ENCODE measurements around the gene SNX18. TPM values are rescaled to one million over a fixed set of nuclear protein-coding genes. Genes with fewer than 3 reads are reported as not detected.

The SNX18 gene
- total RNA-seq, 1 experiment from 2014 or later: 16.0 TPM

GRCh38 chr5:54520940-54521339, 3.4 kb downstream of the SNX18 start:
- Histone ChIP-seq H3K4me3 (replicated peaks in 1 of 2; ENCODE audit: low read depth in 1 of 2, low read length in 2 of 2) (no peak overlapping the region), H2AFZ (ENCODE audit: low read depth, low read length, poor library complexity, severe bottlenecking) (no peak overlapping the region)

More at GRCh38 chr5:54520940-54521339, 3.4 kb downstream of the SNX18 start:
- TF ChIP-seq POLR2AphosphoS5 (IDR thresholded peaks at IDR 0.05; ENCODE audit: low read depth, low read length) (no peak), REST (IDR thresholded peaks at IDR 0.05; ENCODE audit: low read depth) (no peak), ZNF274 (IDR thresholded peaks at IDR 0.05; ENCODE audit: low read depth, low read length) (no peak), SIN3A (IDR thresholded peaks at IDR 0.05; ENCODE audit: low read depth) (no peak), FOSL1 (IDR thresholded peaks at IDR 0.05; ENCODE audit: low read depth) (no peak), RAD21 (IDR thresholded peaks at IDR 0.05; ENCODE audit: low read depth) (no peak), CEBPB (IDR thresholded peaks at IDR 0.05; ENCODE audit: low read depth) (no peak), ELF1 (IDR thresholded peaks at IDR 0.05; ENCODE audit: borderline replicate concordance, low read depth) (no peak), EZH2 (IDR thresholded peaks at IDR 0.05) (no peak), SP1 (IDR thresholded peaks at IDR 0.05; ENCODE audit: low read depth) (no peak), EZH2phosphoT487 (IDR thresholded peaks at IDR 0.05; ENCODE audit: borderline replicate concordance) (no peak), TCF7L2 (IDR thresholded peaks at IDR 0.05; ENCODE audit: borderline replicate concordance, extremely low read depth, insufficient read depth, insufficient read length) (no peak)
- TF ChIP-seq, protein P1, sequence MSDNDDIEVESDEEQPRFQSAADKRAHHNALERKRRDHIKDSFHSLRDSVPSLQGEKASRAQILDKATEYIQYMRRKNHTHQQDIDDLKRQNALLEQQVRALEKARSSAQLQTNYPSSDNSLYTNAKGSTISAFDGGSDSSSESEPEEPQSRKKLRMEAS (IDR thresholded peaks at IDR 0.05): no peak
- TF ChIP-seq, protein P2, sequence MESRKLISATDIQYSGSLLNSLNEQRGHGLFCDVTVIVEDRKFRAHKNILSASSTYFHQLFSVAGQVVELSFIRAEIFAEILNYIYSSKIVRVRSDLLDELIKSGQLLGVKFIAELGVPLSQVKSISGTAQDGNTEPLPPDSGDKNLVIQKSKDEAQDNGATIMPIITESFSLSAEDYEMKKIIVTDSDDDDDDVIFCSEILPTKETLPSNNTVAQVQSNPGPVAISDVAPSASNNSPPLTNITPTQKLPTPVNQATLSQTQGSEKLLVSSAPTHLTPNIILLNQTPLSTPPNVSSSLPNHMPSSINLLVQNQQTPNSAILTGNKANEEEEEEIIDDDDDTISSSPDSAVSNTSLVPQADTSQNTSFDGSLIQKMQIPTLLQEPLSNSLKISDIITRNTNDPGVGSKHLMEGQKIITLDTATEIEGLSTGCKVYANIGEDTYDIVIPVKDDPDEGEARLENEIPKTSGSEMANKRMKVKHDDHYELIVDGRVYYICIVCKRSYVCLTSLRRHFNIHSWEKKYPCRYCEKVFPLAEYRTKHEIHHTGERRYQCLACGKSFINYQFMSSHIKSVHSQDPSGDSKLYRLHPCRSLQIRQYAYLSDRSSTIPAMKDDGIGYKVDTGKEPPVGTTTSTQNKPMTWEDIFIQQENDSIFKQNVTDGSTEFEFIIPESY (IDR thresholded peaks at IDR 0.05; ENCODE audit: extremely low read depth, insufficient replicate concordance, low read length): no peak
- Histone ChIP-seq H3K9ac (ENCODE audit: low read length) (no peak overlapping the region), H3K4me1 (ENCODE audit: control insufficient read depth in 1 of 2, insufficient read depth in 2 of 2, low read length in 2 of 2) (peaks cover 2 to 16% of the 10 kb centered on the region in 2 experiments; a peak in 1 of 4 replicates), H3K9me2 (ENCODE audit: insufficient read depth) (no peaks in the 10 kb centered on the region), H4K20me1 (ENCODE audit: insufficient read depth) (peaks cover 4% of the 10 kb centered on the region; the same call in 1 of the 2 replicates), H3K27me3 (ENCODE audit: insufficient read depth, low read length) (no peaks in the 10 kb centered on the region), H3K36me3 (ENCODE audit: control insufficient read depth in 1 of 2, insufficient read depth in 2 of 2, low read length in 2 of 2) (0 out of 4 replicates have a peak, but pooled peaks cover 0 to 10% of the 10 kb centered on the region in 2 experiments), H3K79me2 (ENCODE audit: insufficient read depth, low read length) (peaks cover 62% of the 10 kb centered on the region), H3K27ac (ENCODE audit: low read depth, low read length) (no peak overlapping the region), H3K9me3 (ENCODE audit: control insufficient read depth in 1 of 2, insufficient read depth in 1 of 2, low read depth in 1 of 2, low read length in 2 of 2) (no peaks in the 10 kb centered on the region), H3K4me2 (ENCODE audit: low read length) (no peak overlapping the region)
- BruUV-seq (replicated peaks): no TSS peak
- ATAC-seq (no peak), DNase-seq (ENCODE audit: low read depth, low spot score) (no peak)
- RAD21 ChIA-PET (ENCODE audit: low non-redundant PET in 1 of 2, low total read pairs in 2 of 2, uncharacterized antibody in 2 of 2, unreplicated experiment in 2 of 2): no interaction called here
- CTCF ChIA-PET: no interaction called here
- intact Hi-C loops (cut with micrococcal nuclease): no loop called here
- POLR2A ChIA-PET: no interaction called here
